ENCODE measurements around the gene RETSAT.
"Not testable (repeated sequence)": the region's sequence is repeated elsewhere in the genome, so short reads cannot be mapped to it uniquely, and the experiment has no call there.

The RETSAT gene

GRCh38 chr2:85330839-85331636, 23.3 kb downstream of the RETSAT start:
- Histone ChIP-seq H3K4me2 (ENCODE audit: low read depth, low read length, poor library complexity, severe bottlenecking) (no peak overlapping the region), H3K9me2 (replicated peaks; ENCODE audit: insufficient read depth, low read length) (no peaks in the 10 kb centered on the region), H3K9ac (ENCODE audit: low read length) (no peak overlapping the region), H3K27me3 (ENCODE audit: low read length) (no peaks in the 10 kb centered on the region), H4K20me1 (ENCODE audit: low read depth, low read length) (peaks cover 2% of the 10 kb centered on the region; the same call in 1 of the 2 replicates), H3K79me2 (ENCODE audit: insufficient read depth, low read length) (peaks cover 16% of the 10 kb centered on the region), H3K36me3 (ENCODE audit: low read length) (peaks cover 2% of the 10 kb centered on the region; the same call in 1 of the 2 replicates), H3K27ac (ENCODE audit: low read depth, low read length) (no peak overlapping the region), H3K4me3 (ENCODE audit: insufficient read depth, low read length, poor library complexity, severe bottlenecking) (no peak overlapping the region), H3K9me3 (ENCODE audit: insufficient read depth, low read length) (no peaks in the 10 kb centered on the region), H2AFZ (ENCODE audit: low read depth, low read length, severe bottlenecking) (no peak overlapping the region), H3F3A (ENCODE audit: insufficient read depth) (no peaks in the 10 kb centered on the region)
- TF ChIP-seq CTCF (IDR thresholded peaks at IDR 0.05; ENCODE audit: insufficient read depth, low read length, poor library complexity, severe bottlenecking) (no peak), EZH2phosphoT487 (conservative IDR thresholded peaks at IDR 0.05; ENCODE audit: low read length) (no peak)

GRCh38 chr2:85329701-85330100, 24.6 kb downstream of the RETSAT start:
- H3K79me2 ChIP-seq (ENCODE audit: insufficient read depth, low read length): peaks cover 30% of the 10 kb centered on the region
- H3K4me3 ChIP-seq (ENCODE audit: insufficient read depth, low read length, poor library complexity, severe bottlenecking); H3F3A ChIP-seq (ENCODE audit: insufficient read depth); H3K27ac ChIP-seq (ENCODE audit: low read depth, low read length); H3K9me2 ChIP-seq (replicated peaks; ENCODE audit: insufficient read depth, low read length); H3K4me2 ChIP-seq (ENCODE audit: low read depth, low read length, poor library complexity, severe bottlenecking); H3K9me3 ChIP-seq (ENCODE audit: insufficient read depth, low read length); H3K27me3 ChIP-seq (ENCODE audit: low read length); H3K9ac ChIP-seq (ENCODE audit: low read length); H2AFZ ChIP-seq (ENCODE audit: low read depth, low read length, severe bottlenecking): not testable (repeated sequence)
- H3K36me3 ChIP-seq (ENCODE audit: low read length): peaks cover 12% of the 10 kb centered on the region
- H4K20me1 ChIP-seq (ENCODE audit: low read depth, low read length): peaks cover 15% of the 10 kb centered on the region

- peak overlapping the region; percentile 1 for H2AFZ ChIP-seq (ENCODE audit: low read depth, low read length, severe bottlenecking)
- peaks cover 35% of the 10 kb centered on the region for H3K79me2 ChIP-seq (ENCODE audit: insufficient read depth, low read length)
- no peaks in the 10 kb centered on the region for H3K9me3 ChIP-seq (ENCODE audit: insufficient read depth, low read length)
- H3K36me3 ChIP-seq (ENCODE audit: low read length): peaks cover 16% of the 10 kb centered on the region
- no peaks in the 10 kb centered on the region for H3F3A ChIP-seq (ENCODE audit: insufficient read depth)
- no peaks in the 10 kb centered on the region for H3K27me3 ChIP-seq (ENCODE audit: low read length)
- H3K4me3 ChIP-seq (ENCODE audit: insufficient read depth, low read length, poor library complexity, severe bottlenecking): no peak overlapping the region
- H4K20me1 ChIP-seq (ENCODE audit: low read depth, low read length): peaks cover 19% of the 10 kb centered on the region
- peak overlapping the region; percentile 84 for H3K9ac ChIP-seq (ENCODE audit: low read length)
- H3K27ac ChIP-seq (ENCODE audit: low read depth, low read length): no peak overlapping the region
- TF ChIP-seq EZH2phosphoT487 (conservative IDR thresholded peaks at IDR 0.05; ENCODE audit: low read length): no peak
- TF ChIP-seq CTCF (IDR thresholded peaks at IDR 0.05; ENCODE audit: insufficient read depth, low read length, poor library complexity, severe bottlenecking): no peak
- H3K4me2 ChIP-seq (ENCODE audit: low read depth, low read length, poor library complexity, severe bottlenecking): peak overlapping the region; percentile 67
- no peaks in the 10 kb centered on the region for H3K9me2 ChIP-seq (replicated peaks; ENCODE audit: insufficient read depth, low read length)
These were observed 25.1 kb downstream of the RETSAT start for GRCh38 chr2:85329181-85329651.

Measured in SU-DHL-6 (cell line).